ENCODE results near the gene MEIS2. TPM values are rescaled to one million over a fixed set of nuclear protein-coding genes. Genes with fewer than 3 reads are reported as not detected.
A peak's percentile ranks its signal among the peaks of the same experiment; 100 is the strongest.

The MEIS2 gene
- total RNA-seq, 1 donor from 2014 or later = 6.0 TPM

GRCh38 chr15:37104424-37104981, 4.2 kb upstream of the MEIS2 start:
- H3K4me3 Mint-ChIP-seq (ENCODE audit: unreplicated experiment) = no peak overlapping the region
- DNase-seq = no peak

DNA sequence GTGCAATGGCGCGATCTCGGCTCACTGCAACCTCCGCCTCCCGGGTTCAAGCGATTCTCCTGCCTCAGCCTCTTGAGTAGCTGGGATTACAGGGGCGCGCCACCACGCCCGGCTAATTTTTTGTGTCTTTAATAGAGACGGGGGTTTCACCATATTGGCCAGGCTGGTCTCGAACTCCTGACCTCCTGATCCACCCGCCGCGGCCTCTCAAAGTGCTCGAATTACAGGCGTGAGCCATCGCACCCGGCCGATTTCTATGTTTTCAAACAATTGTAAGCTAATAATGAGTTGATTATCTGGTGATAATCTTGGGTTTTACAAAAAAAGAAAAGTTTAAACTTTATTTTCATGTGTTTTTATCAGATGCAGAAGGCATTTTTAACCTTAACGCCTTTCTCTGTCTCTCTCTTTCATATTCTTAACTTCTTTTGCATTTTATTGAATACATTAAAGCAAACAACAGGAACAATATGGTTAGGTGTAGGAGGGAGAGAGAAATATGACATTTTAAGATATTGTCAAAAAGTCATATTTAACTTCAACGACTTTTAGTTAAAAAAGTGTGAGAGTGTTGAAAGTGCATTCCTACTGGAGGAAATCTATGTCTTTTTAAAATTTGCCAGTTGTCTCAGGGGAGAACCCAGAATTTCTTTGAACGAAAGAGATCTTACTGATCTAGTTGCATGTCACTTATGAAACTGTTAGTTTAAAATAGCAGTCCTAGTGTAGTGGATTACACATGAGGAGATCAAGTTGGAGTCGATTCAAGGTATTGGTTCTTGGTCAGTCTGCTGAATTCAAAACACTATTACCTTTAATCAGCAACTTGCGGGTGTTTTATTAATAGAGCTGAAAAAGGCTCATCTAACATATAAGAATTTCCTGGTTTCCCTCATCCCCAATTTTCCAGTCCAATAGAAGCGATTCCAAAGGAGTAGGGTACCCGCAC, 3.4 kb upstream of the MEIS2 start:
- no peak overlapping the region for H3K4me3 Mint-ChIP-seq (ENCODE audit: unreplicated experiment)
- peaks cover 51% of the 10 kb centered on the region for H3K27me3 Mint-ChIP-seq (ENCODE audit: unreplicated experiment)
- TF ChIP-seq CTCF (IDR thresholded peaks at IDR 0.05; ENCODE audit: partially characterized antibody, unreplicated experiment) = no peak
- no peak overlapping the region for H3K27ac Mint-ChIP-seq (ENCODE audit: unreplicated experiment)
- peaks cover 24% of the 10 kb centered on the region for H3K9me3 Mint-ChIP-seq (ENCODE audit: unreplicated experiment)
- no peak for DNase-seq
- H3K36me3 Mint-ChIP-seq (ENCODE audit: unreplicated experiment) = no peaks in the 10 kb centered on the region
- peaks cover 9% of the 10 kb centered on the region for H3K4me1 Mint-ChIP-seq (ENCODE audit: low read depth, unreplicated experiment)

More at GRCh38 chr15:37104424-37104981, 4.2 kb upstream of the MEIS2 start:
- TF ChIP-seq CTCF (IDR thresholded peaks at IDR 0.05; ENCODE audit: partially characterized antibody, unreplicated experiment) = no peak
- no peaks in the 10 kb centered on the region for H3K36me3 Mint-ChIP-seq (ENCODE audit: unreplicated experiment)
- peaks cover 21% of the 10 kb centered on the region for H3K9me3 Mint-ChIP-seq (ENCODE audit: unreplicated experiment)
- no peak overlapping the region for H3K27ac Mint-ChIP-seq (ENCODE audit: unreplicated experiment)
- peaks cover 50% of the 10 kb centered on the region for H3K27me3 Mint-ChIP-seq (ENCODE audit: unreplicated experiment)
- H3K4me1 Mint-ChIP-seq (ENCODE audit: low read depth, unreplicated experiment) = peaks cover 9% of the 10 kb centered on the region

GRCh38 chr15:37103163-37103435, 2.8 kb upstream of the MEIS2 start:
- no peak overlapping the region for H3K4me3 Mint-ChIP-seq (ENCODE audit: unreplicated experiment)
- peaks cover 9% of the 10 kb centered on the region for H3K4me1 Mint-ChIP-seq (ENCODE audit: low read depth, unreplicated experiment)

DNA sequence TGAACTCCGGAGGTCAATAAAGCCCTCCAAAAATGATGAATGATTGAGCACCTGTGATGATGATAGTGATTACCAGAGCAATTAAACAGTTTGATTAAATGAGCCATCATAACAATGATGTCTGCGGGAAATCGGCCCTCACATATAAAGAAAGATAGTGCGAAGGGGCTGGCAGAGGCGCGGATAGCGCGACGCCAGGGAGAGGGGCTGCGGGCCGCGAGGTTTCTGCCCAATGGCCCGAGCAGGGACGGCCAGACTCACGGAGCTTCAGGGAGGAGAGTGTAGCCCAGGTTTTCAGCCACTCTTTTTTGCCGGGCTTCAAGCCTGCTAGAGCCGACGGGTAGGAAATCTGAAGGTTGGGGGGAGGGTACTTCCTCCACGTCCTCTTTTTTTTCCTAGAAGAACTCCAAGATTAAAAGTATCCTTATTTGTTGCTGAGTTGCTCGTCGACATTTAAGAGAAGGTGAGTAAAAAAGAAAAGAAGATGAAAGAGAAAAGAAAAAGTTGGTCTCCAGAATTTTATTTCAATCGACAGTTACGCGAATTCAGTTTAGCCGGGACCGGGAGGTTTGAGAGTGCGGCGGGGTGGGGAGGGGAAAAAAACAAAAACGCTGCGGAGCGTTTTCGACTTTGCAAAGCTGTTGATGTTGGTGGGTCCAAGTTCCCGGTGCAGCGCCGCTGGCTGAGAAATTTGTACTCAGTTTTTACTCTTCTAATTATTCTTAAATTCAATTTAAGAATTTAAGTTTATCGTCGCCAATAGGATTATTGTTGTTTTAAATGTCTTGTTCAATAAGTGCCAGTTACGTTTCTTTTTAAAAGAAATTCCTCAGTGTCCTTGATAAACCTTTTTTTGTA, 2.2 kb upstream of the MEIS2 start:
- peaks cover 9% of the 10 kb centered on the region for H3K4me1 Mint-ChIP-seq (ENCODE audit: low read depth, unreplicated experiment)
- no peak overlapping the region for H3K27ac Mint-ChIP-seq (ENCODE audit: unreplicated experiment)

More at GRCh38 chr15:37103163-37103435, 2.8 kb upstream of the MEIS2 start:
- H3K36me3 Mint-ChIP-seq (ENCODE audit: unreplicated experiment) = no peaks in the 10 kb centered on the region
- no peak for DNase-seq
- H3K27me3 Mint-ChIP-seq (ENCODE audit: unreplicated experiment) = peaks cover 53% of the 10 kb centered on the region
- H3K27ac Mint-ChIP-seq (ENCODE audit: unreplicated experiment) = no peak overlapping the region
- H3K9me3 Mint-ChIP-seq (ENCODE audit: unreplicated experiment) = peaks cover 26% of the 10 kb centered on the region
- TF ChIP-seq CTCF (IDR thresholded peaks at IDR 0.05; ENCODE audit: partially characterized antibody, unreplicated experiment) = no peak

More for the DNA sequence above, 2.2 kb upstream of the MEIS2 start:
- TF ChIP-seq CTCF (IDR thresholded peaks at IDR 0.05; ENCODE audit: partially characterized antibody, unreplicated experiment) = no peak
- H3K9me3 Mint-ChIP-seq (ENCODE audit: unreplicated experiment) = peaks cover 26% of the 10 kb centered on the region
- H3K27me3 Mint-ChIP-seq (ENCODE audit: unreplicated experiment) = peaks cover 48% of the 10 kb centered on the region
- H3K36me3 Mint-ChIP-seq (ENCODE audit: unreplicated experiment) = no peaks in the 10 kb centered on the region
- DNase-seq = peak; percentile 44
- H3K4me3 Mint-ChIP-seq (ENCODE audit: unreplicated experiment) = peak overlapping the region; percentile 97
